ENCODE data around the gene WNK1. TPM values are rescaled to one million over a fixed set of nuclear protein-coding genes. Genes with fewer than 3 reads are reported as not detected.
A peak's percentile ranks its signal among the peaks of the same experiment; 100 is the strongest.
"Not testable (repeated sequence)": the region's sequence is repeated elsewhere in the genome, so short reads cannot be mapped to it uniquely, and the experiment has no call there.

Gene WNK1
- total RNA-seq, 1 donor from 2014 or later, result 178 TPM

GRCh38 chr12:807041-807735 lies 54.8 kb downstream of the WNK1 start:
- Histone ChIP-seq H3K36me3 (no peaks in the 10 kb centered on the region), H3K4me3 (peak overlapping the region in 1 of 2 donors; percentile 1), H3K27me3 (no peaks in the 10 kb centered on the region), H3K27ac (peak overlapping the region; percentile 65), H3K4me1 (peaks cover 2 to 33% of the 10 kb centered on the region in 2 donors), H3K9me3 (no peaks in the 10 kb centered on the region)
- TF ChIP-seq CTCF (IDR thresholded peaks at IDR 0.05), result no peak
- intact Hi-C loops (cut with DNase I), result loop anchor here (2.0 kb wide), 1 partner anchor 52 kb away; no protein-coding TSS in a partner anchor
- DNase-seq (ENCODE audit: low spot score in 2 of 2), result no peak

GRCh38 chr12:810116-810515 lies 57.7 kb downstream of the WNK1 start:
- TF ChIP-seq CTCF (IDR thresholded peaks at IDR 0.05), result no peak
- no peaks in the 10 kb centered on the region for H3K9me3 ChIP-seq
- no peaks in the 10 kb centered on the region for H3K27me3 ChIP-seq
- DNase-seq (ENCODE audit: low spot score in 2 of 2), result no peak
- peaks cover 2 to 33% of the 10 kb centered on the region in 2 donors for H3K4me1 ChIP-seq
- H3K36me3 ChIP-seq, result peaks cover 0 to 3% of the 10 kb centered on the region in 2 donors
- H3K27ac ChIP-seq, result no peak overlapping the region
- H3K4me3 ChIP-seq, result no peak overlapping the region
- intact Hi-C loops (cut with DNase I), result loop anchor here (10.0 kb wide), 2 partner anchors 285 to 345 kb away; no protein-coding TSS in a partner anchor

- Histone ChIP-seq H3K36me3 (peaks cover 0 to 3% of the 10 kb centered on the region in 2 donors), H3K4me1 (peaks cover 2 to 28% of the 10 kb centered on the region in 2 donors), H3K27me3 (no peaks in the 10 kb centered on the region), H3K27ac (no peak overlapping the region), H3K9me3 (no peaks in the 10 kb centered on the region), H3K4me3 (no peak overlapping the region)
- TF ChIP-seq CTCF (IDR thresholded peaks at IDR 0.05), result no peak
- DNase-seq (ENCODE audit: low spot score in 2 of 2), result no peak
- intact Hi-C loops (cut with DNase I), result loop anchor here (10.0 kb wide), 2 partner anchors 284 to 346 kb away; no protein-coding TSS in a partner anchor
Measured at GRCh38 chr12:810671-811415, 58.5 kb downstream of the WNK1 start.

- H3K36me3 ChIP-seq, result peaks cover 0 to 3% of the 10 kb centered on the region in 2 donors
- H3K4me1 ChIP-seq, result peaks cover 0 to 14% of the 10 kb centered on the region in 2 donors
- no peak overlapping the region for H3K27ac ChIP-seq
- no peak for DNase-seq (ENCODE audit: low spot score in 2 of 2)
- H3K4me3 ChIP-seq, result no peak overlapping the region
- H3K27me3 ChIP-seq, result no peaks in the 10 kb centered on the region
- no peaks in the 10 kb centered on the region for H3K9me3 ChIP-seq
- no peak for TF ChIP-seq CTCF (IDR thresholded peaks at IDR 0.05)
- intact Hi-C loops (cut with DNase I), result loop anchor here (10.0 kb wide), 2 partner anchors 282 to 348 kb away; no protein-coding TSS in a partner anchor
Measured at GRCh38 chr12:812950-813349, 60.6 kb downstream of the WNK1 start.

- H3K4me3 ChIP-seq; H3K27me3 ChIP-seq; H3K27ac ChIP-seq; H3K9me3 ChIP-seq; DNase-seq (ENCODE audit: low spot score in 2 of 2); H3K36me3 ChIP-seq: not testable (repeated sequence)
- intact Hi-C loops (cut with DNase I), result loop anchor here (5.0 to 10.0 kb wide), 4 partner anchors 35 to 353 kb away; no protein-coding TSS in a partner anchor
- peaks cover 0 to 12% of the 10 kb centered on the region in 2 donors for H3K4me1 ChIP-seq
Measured at GRCh38 chr12:817456-817855, 65.1 kb downstream of the WNK1 start.
